SK-N-SH (cell line): ENCODE measurements around the gene RBMS1. TPM values are rescaled to one million over a fixed set of nuclear protein-coding genes. Genes with fewer than 3 reads are reported as not detected.

Experiments
- CTCF ChIA-PET: fragments of 300-600, 350-600 bp; formaldehyde crosslinking; extraction: SDS; loops from one replicate; lab custom pipeline; 2021; lab: Yijun Ruan, JAX
- POLR2A ChIA-PET: fragments of 350-600 bp; sonication (Branson Sonifier 250); formaldehyde crosslinking; extraction: SDS; loops from one replicate; lab custom pipeline; 2020; ENCODE audit warnings: antibody characterized with exemption, inconsistent platforms; lab: Yijun Ruan, JAX
- DNase-seq: peaks from one replicate; pipeline ENCODE4 v3.0.0; 2012
- H2AFZ ChIP-seq: fragments of 200-600 bp; sonication (generic); 2 replicates; pipeline ENCODE4 v1.8.1; 2016; ENCODE audit warnings: antibody characterized with exemption, mild to moderate bottlenecking, low read depth
- H3F3A ChIP-seq: fragments of 200-600 bp; sonication (generic); replicated peaks from 2 replicates; pipeline ENCODE3; 2016; ENCODE audit warnings: antibody characterized with exemption, mild to moderate bottlenecking; ENCODE audit not compliant: insufficient read depth
- H3K27ac ChIP-seq, 2 experiments: fragments of 200-500 bp in 1 of 2; fragments of 200-600 bp in 1 of 2; sonication (Bioruptor generic) in 1 of 2; sonication (generic), shearing (Covaris generic) in 1 of 2; 2 replicates each; pipeline versions ENCODE4 v1.5.1 to v1.6.1; 2014 to 2016; ENCODE audit warnings: low read depth in 2 of 2, inconsistent platforms in 1 of 2, low read length in 1 of 2, mild to moderate bottlenecking in 1 of 2, mixed read lengths in 1 of 2
- H3K27me3 ChIP-seq: fragments of 200-600 bp; sonication (generic), shearing (Covaris generic); 2 replicates; pipeline ENCODE4 v1.6.1; 2016; ENCODE audit warnings: mixed run types; ENCODE audit not compliant: insufficient read depth
- H3K36me3 ChIP-seq, 2 experiments: fragments of 200-500 bp in 1 of 2; fragments of 200-600 bp in 1 of 2; sonication (Bioruptor generic) in 1 of 2; sonication (generic) in 1 of 2; replicated peaks in 1 of 2; 2 replicates each; pipeline versions ENCODE3 to v1.5.1; 2014 to 2016; ENCODE audit warnings: low read length in 1 of 2, mild to moderate bottlenecking in 1 of 2; ENCODE audit not compliant: insufficient read depth in 2 of 2, control insufficient read depth in 1 of 2
- H3K4me1 ChIP-seq, 2 experiments: fragments of 200-500 bp in 1 of 2; fragments of 200-600 bp in 1 of 2; sonication (Bioruptor generic) in 1 of 2; sonication (generic), shearing (Covaris generic) in 1 of 2; 2 replicates each; pipeline versions ENCODE4 v1.5.1 to v1.6.1; 2014 to 2016; ENCODE audit warnings: low read depth in 1 of 2, low read length in 1 of 2, mixed run types in 1 of 2; ENCODE audit not compliant: insufficient read depth in 2 of 2, control insufficient read depth in 1 of 2
- H3K4me2 ChIP-seq: fragments of 200-600 bp; sonication (generic), shearing (Covaris generic); 2 replicates; pipeline ENCODE4 v1.6.1; 2017; ENCODE audit warnings: mixed run types
- H3K4me3 ChIP-seq, 2 experiments: fragments of 200-500 bp in 1 of 2; fragments of 200-600 bp in 1 of 2; sonication (Bioruptor generic) in 1 of 2; sonication (generic), shearing (Covaris generic) in 1 of 2; 2 replicates each; pipeline versions ENCODE4 v1.5.1 to v1.8.1; 2014 to 2016; ENCODE audit warnings: low read depth in 2 of 2, inconsistent platforms in 1 of 2, low read length in 1 of 2, mild to moderate bottlenecking in 1 of 2, mixed read lengths in 1 of 2, moderate library complexity in 1 of 2
- H3K79me2 ChIP-seq: fragments of 200-600 bp; sonication (generic); 2 replicates; pipeline ENCODE4 v1.8.1; 2017; ENCODE audit warnings: mild to moderate bottlenecking; ENCODE audit not compliant: insufficient read depth
- H3K9ac ChIP-seq: fragments of 200-600 bp; sonication (generic); 2 replicates; pipeline ENCODE4 v1.6.1; 2017; ENCODE audit warnings: mixed run types
- H3K9me2 ChIP-seq: fragments of 200-600 bp; sonication (generic); 2 replicates; pipeline ENCODE4 v1.6.1; 2017; ENCODE audit warnings: mixed run types
- H3K9me3 ChIP-seq: fragments of 200-600 bp; sonication (generic); 2 replicates; pipeline ENCODE4 v1.6.1; 2017; ENCODE audit warnings: mixed run types, mild to moderate bottlenecking, moderate library complexity
- H4K20me1 ChIP-seq: fragments of 200-600 bp; sonication (generic); 2 replicates; pipeline ENCODE4 v1.6.1; 2017; ENCODE audit warnings: mild to moderate bottlenecking, mixed run types; ENCODE audit not compliant: insufficient read depth
- CHD2 ChIP-seq: fragments of 150-350 bp; IDR thresholded peaks from 2 replicates; pipeline ENCODE4 v1.6.1; 2018; ENCODE audit warnings: low read length; ENCODE audit not compliant: partially characterized antibody
- EP300 ChIP-seq, 2 experiments: IDR thresholded peaks; 2 replicates each; pipeline versions ENCODE4 v1.4.0 to v1.6.1; 2012; ENCODE audit warnings: borderline replicate concordance in 1 of 2, low read depth in 1 of 2, low read length in 1 of 2
- EZH2phosphoT487 ChIP-seq: fragments of 200-600 bp; sonication (generic); IDR thresholded peaks from 2 replicates; pipeline ENCODE4 v1.6.1; 2017; ENCODE audit warnings: low read depth, mixed run types, mild to moderate bottlenecking, antibody characterized with exemption, moderate library complexity, borderline replicate concordance
- FOSL2 ChIP-seq: IDR thresholded peaks from 2 replicates; pipeline ENCODE4 v1.4.0; 2012; ENCODE audit warnings: low read depth, mild to moderate bottlenecking, moderate library complexity, borderline replicate concordance
- FOXJ3 ChIP-seq: sonication (generic); formaldehyde crosslinking; IDR thresholded peaks from 2 replicates; pipeline ENCODE4 v1.5.1; 2020; ENCODE audit warnings: mild to moderate bottlenecking, missing genetic modification reagents
- FOXM1 ChIP-seq: IDR thresholded peaks from 2 replicates; pipeline ENCODE4 v1.4.0; 2012; ENCODE audit warnings: low read depth, mild to moderate bottlenecking
- GABPA ChIP-seq: IDR thresholded peaks from 2 replicates; pipeline ENCODE4 v1.4.0; 2012; ENCODE audit warnings: low read depth, mild to moderate bottlenecking
- GATA2 ChIP-seq: sonication (generic); formaldehyde crosslinking; IDR thresholded peaks from 2 replicates; pipeline ENCODE4 v1.5.0; 2020; ENCODE audit warnings: mild to moderate bottlenecking, missing genetic modification reagents
- IRF3 ChIP-seq: fragments of 150-350 bp; IDR thresholded peaks from 2 replicates; pipeline ENCODE4 v1.6.1; 2016; ENCODE audit warnings: mild to moderate bottlenecking, low read depth, low read length
- MEF2A ChIP-seq: IDR thresholded peaks from 2 replicates; pipeline ENCODE4 v1.4.0; 2012; ENCODE audit warnings: low read depth, borderline replicate concordance
- MXI1 ChIP-seq: IDR thresholded peaks from 2 replicates; pipeline ENCODE4 v1.6.1; 2012; ENCODE audit warnings: mild to moderate bottlenecking, low read depth, low read length, improper control_type of control experiment
- NRF1 ChIP-seq: IDR thresholded peaks from 2 replicates; pipeline ENCODE4 v1.6.1; 2012; ENCODE audit warnings: low read depth, mild to moderate bottlenecking, low read length
- PBX3 ChIP-seq: IDR thresholded peaks from 2 replicates; pipeline ENCODE4; 2012
- REST ChIP-seq: IDR thresholded peaks from 2 replicates; pipeline ENCODE4 v1.6.1; 2012; ENCODE audit warnings: mild to moderate bottlenecking, low read depth, low read length, moderate library complexity
- RXRA ChIP-seq: IDR thresholded peaks from 2 replicates; pipeline ENCODE4 v1.4.0; 2012; ENCODE audit warnings: low read depth, mild to moderate bottlenecking, borderline replicate concordance
- SIN3A ChIP-seq: IDR thresholded peaks from 2 replicates; pipeline ENCODE4 v1.6.1; 2012; ENCODE audit warnings: low read depth, mild to moderate bottlenecking, low read length, moderate library complexity, borderline replicate concordance
- TAF1 ChIP-seq: IDR thresholded peaks from 2 replicates; pipeline ENCODE4 v1.6.1; 2012; ENCODE audit warnings: low read depth, mild to moderate bottlenecking, low read length, moderate library complexity, borderline replicate concordance
- TEAD4 ChIP-seq: IDR thresholded peaks from 2 replicates; pipeline ENCODE4 v1.4.0; 2012; ENCODE audit warnings: mild to moderate bottlenecking, borderline replicate concordance; ENCODE audit not compliant: insufficient read depth
- YY1 ChIP-seq: IDR thresholded peaks from 2 replicates; pipeline ENCODE4 v1.4.0; 2012; ENCODE audit warnings: low read depth, mild to moderate bottlenecking
- ZBTB33 ChIP-seq: IDR thresholded peaks from 2 replicates; pipeline ENCODE4 v1.4.0; 2012; ENCODE audit warnings: low read depth, borderline replicate concordance
- WGBS: methylation state at CpG from one replicate; pipeline ENCODE4 v1.1.6; 2017; ENCODE audit warnings: low lambda C conversion rate; 5-methylcytosine and 5-hydroxymethylcytosine counted together
- polyA plus RNA-seq, 3 experiments: library from polyadenylated mRNA; depleted of rRNA; stranded (reverse); fragments of >200 nt; gene quantifications; 2 replicates each; pipeline ENCODE4 v1.2.3, GENCODE V29; 2012

The RBMS1 gene
- polyA plus RNA-seq, 1 of the 3 experiments (the other 2 are of a cell fraction) = 56.5 TPM

GRCh38 chr2:160232905-160233475, 260.6 kb downstream of the RBMS1 start:
- no peak for DNase-seq
- Histone ChIP-seq H3K4me2 (no peak overlapping the region), H3K79me2 (no peaks in the 10 kb centered on the region), H3K9me3 (no peaks in the 10 kb centered on the region), H3F3A (peaks cover 30% of the 10 kb centered on the region), H3K36me3 (no peaks in the 10 kb centered on the region), H3K27ac (no peak overlapping the region), H3K9ac (no peak overlapping the region), H3K4me1 (peaks cover 0 to 24% of the 10 kb centered on the region in 2 experiments), H3K4me3 (no peak overlapping the region), H4K20me1 (no peaks in the 10 kb centered on the region), H2AFZ (no peak overlapping the region), H3K9me2 (no peaks in the 10 kb centered on the region), H3K27me3 (no peaks in the 10 kb centered on the region)
- TF ChIP-seq EP300 (IDR thresholded peaks at IDR 0.05; ENCODE audit: borderline replicate concordance in 1 of 2, low read depth in 1 of 2, low read length in 1 of 2) (no peak), ZBTB33 (no peak), MEF2A (no peak), FOSL2 (no peak), SIN3A (no peak), MXI1 (no peak), EZH2phosphoT487 (no peak), PBX3 (no peak), CHD2 (no peak), FOXM1 (no peak), TAF1 (no peak), IRF3 (no peak), GATA2 (CRISPR knock-in tag) (no peak), REST (no peak), NRF1 (no peak), FOXJ3 (no peak), YY1 (no peak), RXRA (no peak), GABPA (no peak), TEAD4 (no peak)
- CTCF ChIA-PET = interaction anchor here (0.8 to 3.0 kb wide), 3 partner anchors 11 to 761 kb away, joined by 3 to 8 read pairs (median 4); no protein-coding TSS in a partner anchor
- WGBS = 82% methylated on average over 3 of the region's 3 CpGs
- POLR2A ChIA-PET = no interaction called here
